ENCODE measurements around the gene LHFPL2.

The LHFPL2 gene

GRCh38 chr5:78613756-78614155 lies 34.8 kb downstream of the LHFPL2 start:
- DNase-seq = no peak

GRCh38 chr5:78613151-78613533 lies 35.4 kb downstream of the LHFPL2 start:
- DNase-seq = no peak

GRCh38 chr5:78612227-78613150 lies 36.1 kb downstream of the LHFPL2 start:
- no peak for DNase-seq

GRCh38 chr5:78611126-78611605 lies 37.4 kb downstream of the LHFPL2 start:
- DNase-seq = no peak

GRCh38 chr5:78610636-78611035 lies 37.9 kb downstream of the LHFPL2 start:
- no peak for DNase-seq

- no peak for DNase-seq
Measured at GRCh38 chr5:78610163-78610583, 38.4 kb downstream of the LHFPL2 start.

- DNase-seq = no peak
Measured at GRCh38 chr5:78607864-78608263, 40.7 kb downstream of the LHFPL2 start.

GRCh38 chr5:78606241-78606640 lies 42.3 kb downstream of the LHFPL2 start:
- no peak for DNase-seq

- DNase-seq = no peak
Measured at GRCh38 chr5:78605611-78606010, 43.0 kb downstream of the LHFPL2 start.

GRCh38 chr5:78604689-78605285 lies 43.8 kb downstream of the LHFPL2 start:
- DNase-seq = no peak

GRCh38 chr5:78603636-78604175 lies 44.9 kb downstream of the LHFPL2 start:
- no peak for DNase-seq

GRCh38 chr5:78602400-78602799 lies 46.2 kb downstream of the LHFPL2 start:
- no peak for DNase-seq

GRCh38 chr5:78601559-78602314 lies 46.8 kb downstream of the LHFPL2 start:
- no peak for DNase-seq

GRCh38 chr5:78600687-78601414 lies 47.7 kb downstream of the LHFPL2 start:
- DNase-seq = no peak

GRCh38 chr5:78598973-78599372 lies 49.6 kb downstream of the LHFPL2 start:
- no peak for DNase-seq

GRCh38 chr5:78597974-78598371 lies 50.6 kb downstream of the LHFPL2 start:
- DNase-seq = no peak

GRCh38 chr5:78597068-78597973 lies 51.3 kb downstream of the LHFPL2 start:
- no peak for DNase-seq

- no peak for DNase-seq
Measured at GRCh38 chr5:78595458-78595921, 53.1 kb downstream of the LHFPL2 start.

GRCh38 chr5:78594610-78595457 lies 53.7 kb downstream of the LHFPL2 start:
- no peak for DNase-seq

- DNase-seq = no peak
Measured at GRCh38 chr5:78594021-78594420, 54.6 kb downstream of the LHFPL2 start.
